ENCODE measurements around the gene ZNF22. TPM values are rescaled to one million over a fixed set of nuclear protein-coding genes. Genes with fewer than 3 reads are reported as not detected.

The ZNF22 gene
- total and polyA plus RNA-seq, 2 of the 4 experiments (the other 2 are of a cell fraction), result 10.6 to 12.4 TPM

DNA sequence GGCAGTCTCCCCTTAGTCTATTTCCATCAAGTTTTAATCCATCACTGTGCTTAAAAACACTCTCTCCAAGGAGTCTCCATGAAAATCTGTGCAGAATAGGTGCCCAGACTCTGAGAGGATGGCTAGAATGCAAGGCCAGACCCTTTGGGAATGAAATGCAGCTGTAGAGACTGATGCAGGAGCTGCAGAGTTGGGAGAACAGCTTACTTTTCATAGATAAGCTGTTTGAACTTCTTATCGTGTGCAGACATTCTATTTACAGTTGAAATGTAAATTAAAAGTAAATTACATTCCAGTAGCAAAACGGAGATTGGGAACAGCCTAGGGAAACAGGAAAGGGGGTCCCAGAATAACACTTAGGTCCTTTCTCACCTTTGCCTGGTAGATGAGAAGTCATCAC is 14.9 kb downstream of the ZNF22 start:
- WGBS, 2 experiments (ENCODE audit: extremely low coverage in 2 of 2, insufficient read length in 1 of 2), result no CpG with 5 or more reads among the region's 2 CpGs
- H3K14ac ChIP-seq (replicated peaks; ENCODE audit: low read depth, low read length), result no peak overlapping the region
- no peaks in the 10 kb centered on the region for H3K36me3 ChIP-seq (ENCODE audit: control insufficient read depth, insufficient read depth, low read length)
- no peaks in the 10 kb centered on the region for H3K9me1 ChIP-seq (ENCODE audit: insufficient read depth, low read length)
- no peak overlapping the region for H3K4me2 ChIP-seq (ENCODE audit: low read depth, low read length)
- no peaks in the 10 kb centered on the region for H3K4me1 ChIP-seq (ENCODE audit: control insufficient read depth, insufficient read depth, low read length)
- H3K56ac ChIP-seq (ENCODE audit: extremely low read depth, insufficient read depth, low read length), result no peak overlapping the region
- POLR2A ChIA-PET (ENCODE audit: unreplicated experiment), result no interaction called here
- no TSS peak for BruUV-seq (replicated peaks)
- no peak overlapping the region for H3K27ac ChIP-seq (ENCODE audit: insufficient read depth, low read length)
- H4K91ac ChIP-seq (ENCODE audit: insufficient read depth, low read depth, low read length), result no peak overlapping the region
- no peak overlapping the region for H3K23ac ChIP-seq (ENCODE audit: low read depth, low read length)
- no peak overlapping the region for H3K4ac ChIP-seq (ENCODE audit: low read depth, low read length)
- in situ Hi-C loops (cut with MboI; ENCODE audit: low sequenced_read_pairs) (no loop called here), dilution Hi-C loops (cut with HindIII; ENCODE audit: low sequenced_read_pairs, unreplicated experiment) (no loop called here), intact Hi-C loops (cut with micrococcal nuclease) (no loop called here)
- no peak overlapping the region for H2BK20ac ChIP-seq (ENCODE audit: low read depth, low read length)
- no peak for DNase-seq
- H2AK5ac ChIP-seq (ENCODE audit: low read depth, low read length), result no peak overlapping the region
- no peak overlapping the region for H2AK9ac ChIP-seq (replicated peaks; ENCODE audit: low read depth, low read length, poor library complexity)
- H4K8ac ChIP-seq (ENCODE audit: low read depth in 2 of 2, low read length in 2 of 2), result no peak overlapping the region
- H3K9me3 ChIP-seq (ENCODE audit: control insufficient read depth, insufficient read depth, low read length), result no peaks in the 10 kb centered on the region
- H2BK5ac ChIP-seq (ENCODE audit: low read depth, low read length, poor library complexity, severe bottlenecking), result no peak overlapping the region
- H3K79me1 ChIP-seq (ENCODE audit: low read depth in 1 of 2, low read length in 2 of 2), result no peaks in the 10 kb centered on the region
- H4K5ac ChIP-seq (ENCODE audit: low read depth, low read length), result no peak overlapping the region
- H2BK15ac ChIP-seq (ENCODE audit: low read depth, low read length), result no peak overlapping the region
- H4K20me1 ChIP-seq (ENCODE audit: insufficient read depth, low read length), result no peaks in the 10 kb centered on the region
- H2AFZ ChIP-seq (replicated peaks; ENCODE audit: low read length, poor library complexity), result no peak overlapping the region
- H2BK120ac ChIP-seq (ENCODE audit: low read depth, low read length), result no peak overlapping the region
- ATAC-seq (ENCODE audit: low read depth), result no peak
- H3K27me3 ChIP-seq (ENCODE audit: control insufficient read depth, insufficient read depth, low read length), result peaks cover 3% of the 10 kb centered on the region
- no peak overlapping the region for H3K18ac ChIP-seq (ENCODE audit: low read depth, low read length)
- CTCF ChIA-PET, result interaction anchor here (1.1 kb wide), 1 partner anchor 40 kb away, joined by 3 read pairs; no protein-coding TSS in a partner anchor
- TF ChIP-seq ELK1 (IDR thresholded peaks at IDR 0.05; ENCODE audit: borderline replicate concordance, low read depth, low read length), result no peak
- no peak for TF ChIP-seq BHLHE40 (IDR thresholded peaks at IDR 0.05; ENCODE audit: low read depth, low read length)
- TF ChIP-seq CEBPB (IDR thresholded peaks at IDR 0.05; ENCODE audit: low read depth, low read length), result no peak
- TF ChIP-seq, protein P1, sequence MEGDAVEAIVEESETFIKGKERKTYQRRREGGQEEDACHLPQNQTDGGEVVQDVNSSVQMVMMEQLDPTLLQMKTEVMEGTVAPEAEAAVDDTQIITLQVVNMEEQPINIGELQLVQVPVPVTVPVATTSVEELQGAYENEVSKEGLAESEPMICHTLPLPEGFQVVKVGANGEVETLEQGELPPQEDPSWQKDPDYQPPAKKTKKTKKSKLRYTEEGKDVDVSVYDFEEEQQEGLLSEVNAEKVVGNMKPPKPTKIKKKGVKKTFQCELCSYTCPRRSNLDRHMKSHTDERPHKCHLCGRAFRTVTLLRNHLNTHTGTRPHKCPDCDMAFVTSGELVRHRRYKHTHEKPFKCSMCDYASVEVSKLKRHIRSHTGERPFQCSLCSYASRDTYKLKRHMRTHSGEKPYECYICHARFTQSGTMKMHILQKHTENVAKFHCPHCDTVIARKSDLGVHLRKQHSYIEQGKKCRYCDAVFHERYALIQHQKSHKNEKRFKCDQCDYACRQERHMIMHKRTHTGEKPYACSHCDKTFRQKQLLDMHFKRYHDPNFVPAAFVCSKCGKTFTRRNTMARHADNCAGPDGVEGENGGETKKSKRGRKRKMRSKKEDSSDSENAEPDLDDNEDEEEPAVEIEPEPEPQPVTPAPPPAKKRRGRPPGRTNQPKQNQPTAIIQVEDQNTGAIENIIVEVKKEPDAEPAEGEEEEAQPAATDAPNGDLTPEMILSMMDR (conservative IDR thresholded peaks at IDR 0.05; ENCODE audit: low read depth, low read length), result no peak
- no peak for TF ChIP-seq USF2 (IDR thresholded peaks at IDR 0.05; ENCODE audit: low read depth, low read length)
- no peak for TF ChIP-seq NFE2L2 (IDR thresholded peaks at IDR 0.05; ENCODE audit: low read depth, low read length)
- TF ChIP-seq FOS (IDR thresholded peaks at IDR 0.05; ENCODE audit: low read depth, low read length), result no peak
- no peak for TF ChIP-seq RCOR1 (IDR thresholded peaks at IDR 0.05; ENCODE audit: insufficient replicate concordance, low read length)
- no peak for TF ChIP-seq RAD21 (IDR thresholded peaks at IDR 0.05; ENCODE audit: low read length)
- TF ChIP-seq MAFK (IDR thresholded peaks at IDR 0.05; ENCODE audit: low read depth, low read length), result no peak
- H3K4me3 ChIP-seq (ENCODE audit: insufficient read depth, low read depth, low read length), result no peak overlapping the region
- no peak overlapping the region for H3K9ac ChIP-seq (ENCODE audit: low read depth, low read length)

Measured in IMR-90 (cell line).